Endothelial cell (in vitro differentiated cells): Measurements from ENCODE around the gene RORC. TPM values are rescaled to one million over a fixed set of nuclear protein-coding genes. Genes with fewer than 3 reads are reported as not detected.

Experiments
- DNase-seq: peaks from one replicate; pipeline ENCODE4 v3.0.0; 2021; ENCODE audit warnings: low spot score
- H3K27ac Mint-ChIP-seq: one replicate; pipeline ENCODE4 v1.8.0; 2021; ENCODE audit warnings: mixed read lengths, inconsistent platforms; ENCODE audit not compliant: unreplicated experiment
- H3K27me3 Mint-ChIP-seq: one replicate; pipeline ENCODE4 v1.8.0; 2021; ENCODE audit warnings: mild to moderate bottlenecking, moderate library complexity, mixed read lengths, inconsistent platforms; ENCODE audit not compliant: unreplicated experiment
- H3K36me3 Mint-ChIP-seq: one replicate; pipeline ENCODE4 v1.8.0; 2021; ENCODE audit warnings: mild to moderate bottlenecking, low read depth, mixed read lengths, inconsistent platforms; ENCODE audit not compliant: unreplicated experiment
- H3K4me1 Mint-ChIP-seq: one replicate; pipeline ENCODE4 v1.8.0; 2021; ENCODE audit warnings: mild to moderate bottlenecking, mixed read lengths, inconsistent platforms; ENCODE audit not compliant: unreplicated experiment
- H3K4me3 Mint-ChIP-seq: one replicate; pipeline ENCODE4 v1.8.0; 2021; ENCODE audit warnings: mild to moderate bottlenecking, mixed read lengths, inconsistent platforms; ENCODE audit not compliant: unreplicated experiment
- H3K9me3 Mint-ChIP-seq: one replicate; pipeline ENCODE4 v1.8.0; 2021; ENCODE audit warnings: mixed read lengths, inconsistent platforms; ENCODE audit not compliant: unreplicated experiment
- CTCF ChIP-seq: fragments of 200-600 bp; sonication (generic); IDR thresholded peaks from one replicate; pipeline ENCODE4 v1.5.0; 2021; ENCODE audit warnings: antibody characterized with exemption; ENCODE audit not compliant: unreplicated experiment
- total RNA-seq: library from RNA; stranded (reverse); fragmentation: NEBNext Ultra II Directional; extraction: Animal tissue kit (Norgen Biotek cat#: 25700); gene quantifications from one replicate; pipeline ENCODE4 v1.2.1, GENCODE V29; 2021; ENCODE audit not compliant: unreplicated experiment

Gene RORC
- total RNA-seq, 1 donor from 2014 or later = 1.0 TPM

GRCh38 chr1:151854658-151855057 is 23.1 kb upstream of the RORC start:
- Mint-ChIP-seq H3K9me3 (no peaks in the 10 kb centered on the region), H3K4me3 (no peak overlapping the region), H3K4me1 (peaks cover 24% of the 10 kb centered on the region), H3K36me3 (peaks cover 3% of the 10 kb centered on the region), H3K27me3 (peaks cover 6% of the 10 kb centered on the region), H3K27ac (no peak overlapping the region)
- TF ChIP-seq CTCF = no peak
- no peak for DNase-seq

GRCh38 chr1:151853411-151853943 is 21.9 kb upstream of the RORC start, which contains the start of gene THEM5:
TSS of gene THEM5 (minus strand) at chr1:151853712. CDS start at chr1:151853565, 147 bp downstream.
- H3K27ac Mint-ChIP-seq = no peak within 1 kb of the TSS
- no peak within 1 kb of the TSS for H3K4me3 Mint-ChIP-seq
- peaks cover 3% of the 10 kb centered on the region for H3K36me3 Mint-ChIP-seq
- peaks cover 28% of the 10 kb centered on the region for H3K4me1 Mint-ChIP-seq
- DNase-seq = no peak
- peaks cover 6% of the 10 kb centered on the region for H3K27me3 Mint-ChIP-seq
- H3K9me3 Mint-ChIP-seq = no peaks in the 10 kb centered on the region
- no peak for TF ChIP-seq CTCF

- Mint-ChIP-seq H3K36me3 (peaks cover 3% of the 10 kb centered on the region), H3K4me1 (peaks cover 29% of the 10 kb centered on the region), H3K27me3 (peaks cover 8% of the 10 kb centered on the region), H3K4me3 (no peak overlapping the region), H3K27ac (no peak overlapping the region), H3K9me3 (no peaks in the 10 kb centered on the region)
- DNase-seq = no peak
- no peak for TF ChIP-seq CTCF
Observed at GRCh38 chr1:151852733-151853132, 21.1 kb upstream of the RORC start.

GRCh38 chr1:151851886-151852285 is 20.3 kb upstream of the RORC start:
- peaks cover 27% of the 10 kb centered on the region for H3K4me1 Mint-ChIP-seq
- H3K9me3 Mint-ChIP-seq = no peaks in the 10 kb centered on the region
- no peak overlapping the region for H3K27ac Mint-ChIP-seq
- no peaks in the 10 kb centered on the region for H3K36me3 Mint-ChIP-seq
- H3K27me3 Mint-ChIP-seq = peaks cover 8% of the 10 kb centered on the region
- no peak for TF ChIP-seq CTCF
- DNase-seq = no peak
- H3K4me3 Mint-ChIP-seq = no peak overlapping the region

GRCh38 chr1:151849871-151850270 is 18.3 kb upstream of the RORC start:
- peaks cover 34% of the 10 kb centered on the region for H3K4me1 Mint-ChIP-seq
- H3K36me3 Mint-ChIP-seq = peaks cover 3% of the 10 kb centered on the region
- DNase-seq = no peak
- peaks cover 10% of the 10 kb centered on the region for H3K27me3 Mint-ChIP-seq
- no peak overlapping the region for H3K27ac Mint-ChIP-seq
- no peaks in the 10 kb centered on the region for H3K9me3 Mint-ChIP-seq
- TF ChIP-seq CTCF = no peak
- no peak overlapping the region for H3K4me3 Mint-ChIP-seq
